ENCODE measurements around the gene CRYZL1.

GRCh38 chr21:33584455-33584854, 57.1 kb downstream of the CRYZL1 start:
- TF ChIP-seq CTCF (conservative IDR thresholded peaks at IDR 0.05 in 1 of 2, IDR thresholded peaks at IDR 0.05 in 1 of 2; ENCODE audit: low read depth in 1 of 2, low read length in 2 of 2) (no peak), EZH2 (IDR thresholded peaks at IDR 0.05; ENCODE audit: low read length, missing control alignments) (no peak)
